ENCODE measurements around the gene INPP5D. TPM values are rescaled to one million over a fixed set of nuclear protein-coding genes. Genes with fewer than 3 reads are reported as not detected.
A peak's percentile ranks its signal among the peaks of the same experiment; 100 is the strongest.

Gene INPP5D
- total RNA-seq, 1 donor from 2014 or later, result 2.5 TPM

GRCh38 chr2:233209533-233210171 is 149.5 kb downstream of the INPP5D start:
- DNase-seq, result peak; percentile 68

- no peak for DNase-seq
Measured at GRCh38 chr2:233210281-233210680, 150.1 kb downstream of the INPP5D start.

- DNase-seq, result peak; percentile 18
Measured at GRCh38 chr2:233210843-233211547, 150.9 kb downstream of the INPP5D start.

- no peak for DNase-seq
Measured at GRCh38 chr2:233211548-233211895, 151.4 kb downstream of the INPP5D start.

GRCh38 chr2:233213011-233213410 is 152.9 kb downstream of the INPP5D start:
- no peak for DNase-seq

GRCh38 chr2:233213975-233214374 is 153.8 kb downstream of the INPP5D start:
- no peak for DNase-seq

GRCh38 chr2:233217892-233218377 is 157.8 kb downstream of the INPP5D start:
- no peak for DNase-seq

GRCh38 chr2:233218836-233219235 is 158.7 kb downstream of the INPP5D start:
- no peak for DNase-seq

GRCh38 chr2:233219848-233220247 is 159.7 kb downstream of the INPP5D start:
- DNase-seq, result no peak

- DNase-seq, result no peak
Measured at GRCh38 chr2:233221378-233222063, 161.4 kb downstream of the INPP5D start.

GRCh38 chr2:233223059-233223894 is 163.1 kb downstream of the INPP5D start:
- no peak for DNase-seq

- no peak for DNase-seq
Measured at GRCh38 chr2:233225230-233226068, 165.3 kb downstream of the INPP5D start.

- DNase-seq, result no peak
Measured at GRCh38 chr2:233226511-233227031, 166.4 kb downstream of the INPP5D start.

GRCh38 chr2:233227346-233227978 is 167.3 kb downstream of the INPP5D start:
- no peak for DNase-seq

GRCh38 chr2:233228376-233228775 is 168.2 kb downstream of the INPP5D start:
- DNase-seq, result no peak

GRCh38 chr2:233233618-233234230 is 173.6 kb downstream of the INPP5D start:
- DNase-seq, result no peak

- no peak for DNase-seq
Measured at GRCh38 chr2:233234264-233234663, 174.1 kb downstream of the INPP5D start.

GRCh38 chr2:233234996-233235395 is 174.9 kb downstream of the INPP5D start:
- DNase-seq, result no peak

GRCh38 chr2:233235977-233236376 is 175.8 kb downstream of the INPP5D start:
- DNase-seq, result no peak
